ENCODE results near the gene SLC25A47. TPM values are rescaled to one million over a fixed set of nuclear protein-coding genes. Genes with fewer than 3 reads are reported as not detected.

The SLC25A47 gene
- total and polyA plus RNA-seq, 9 of the 15 experiments (the other 6 are each of a cell fraction or from before 2014, with no cell fraction given): 0.09 to 0.23 (median 0.22) TPM; not detected in 6

- Histone ChIP-seq H3K9ac (ENCODE audit: insufficient read depth in 1 of 2, low read depth in 2 of 2, low read length in 2 of 2) (peak overlapping the region; percentile 89 to 100), H3K27ac (ENCODE audit: extremely low read depth, low read depth, low read length) (peak overlapping the region; percentile 89), H3K4me1 (replicated peaks in 1 of 2; ENCODE audit: control insufficient read depth in 2 of 2, insufficient read depth in 2 of 2, low read length in 2 of 2) (peaks cover 14% of the 10 kb centered on the region in 2 experiments; a peak in 4 of 5 replicates), H3K4me2 (ENCODE audit: insufficient read depth, low read length) (peak overlapping the region; percentile 94), H3K9me3 (replicated peaks; ENCODE audit: control insufficient read depth, insufficient read depth, low read depth, low read length) (no peaks in the 10 kb centered on the region), H3K27me3 (ENCODE audit: control insufficient read depth in 2 of 2, insufficient read depth in 2 of 2, low read length in 2 of 2) (no peaks in the 10 kb centered on the region), H3K36me3 (ENCODE audit: control insufficient read depth, insufficient read depth, low read length) (peaks cover 22% of the 10 kb centered on the region), H3K79me2 (ENCODE audit: control insufficient read depth, insufficient read depth, low read length) (peaks cover 56% of the 10 kb centered on the region), H3K4me3 (peak overlapping the region; percentile 81), H3K9me1 (ENCODE audit: control insufficient read depth, insufficient read depth, low read length) (no peaks in the 10 kb centered on the region), H4K20me1 (replicated peaks; ENCODE audit: control insufficient read depth, insufficient read depth, low read length) (no peaks in the 10 kb centered on the region), H2AFZ (ENCODE audit: low read depth, low read length) (peak overlapping the region; percentile 84)
- ChIA-PET CTCF (ENCODE audit: low intra/inter-chr PET ratio) (interaction anchor here (0.6 kb wide), 1 partner anchor 307 kb away, joined by 4 read pairs; no protein-coding TSS in a partner anchor), POLR2A (interaction anchor here (1.0 to 2.0 kb wide), 2 partner anchors 8 to 81 kb away, joined by 3 to 5 read pairs; no protein-coding TSS in a partner anchor)
- TSS peak; percentile 81 for BruUV-seq (replicated peaks)
- ATAC-seq (no peak), DNase-seq (ENCODE audit: extremely low read depth in 1 of 4, low spot score in 3 of 4) (peak in 1 of 4 experiments; percentile 21), FAIRE-seq (peak; percentile 6)
- in situ Hi-C loops (cut with MboI) (no loop called here), intact Hi-C loops (cut with micrococcal nuclease) (loop anchor here (2.0 to 10.0 kb wide), 3 partner anchors 69 to 392 kb away; partner anchors contain the start of gene SLC25A29)
- 0% methylated on average over 7 of the region's 7 CpGs for WGBS (ENCODE audit: insufficient coverage, low coverage, missing lambda C conversion rate)
- TF ChIP-seq PML (IDR thresholded peaks at IDR 0.05; ENCODE audit: low read length) (0 out of 2 replicates have a peak, but pooled peaks have one; percentile 2), E2F4 (CRISPR knock-in tag; IDR thresholded peaks at IDR 0.05; ENCODE audit: low read depth) (no peak), TEAD1 (CRISPR knock-in tag; IDR thresholded peaks at IDR 0.05) (peak in 1 of 2 experiments; percentile 80; a peak in 1 of 4 replicates)
Measured at GRCh38 chr14:100376751-100377171, 53.6 kb downstream of the SLC25A47 start.

MicroRNAs encoded within 50 kb of the gene (microRNA counts, 767-probe panel; counts per million panel counts)
- microRNA hsa-miR-345-5p: not detected

Small RNA genes within 50 kb of the gene (microRNA-seq; reads per million reads assigned to microRNA genes)
- gene MIR345 (ENCODE audit: borderline microRNAs expressed) (53.5 reads per million, percentile 75 among the genes with 10 or more reads in this experiment), gene MIR6764 (ENCODE audit: borderline microRNAs expressed) (not detected)

Small RNA genes within 50 kb of the gene (small RNA-seq; reads per million reads assigned to genes)
- gene AL157871.3 (not detected), gene MIR345 (34.2 reads per million, percentile 97 among the genes with 10 or more reads in this experiment), gene RN7SL523P (not detected)

Other genes starting within 250 kb of the SLC25A47 start
- 2.7 and 2.9 TPM in 2 replicates for gene DEGS2, start 163.7 kb upstream of the SLC25A47 start, total RNA-seq (2014; rRNA removed)
- 0.19 and 0.44 TPM in 2 replicates for gene DEGS2, start 163.7 kb upstream of the SLC25A47 start, total RNA-seq (2014; rRNA removed; fragmentation: Illumina TruSeq; extraction: Trizol)
- gene DEGS2, start 163.7 kb upstream of the SLC25A47 start, total RNA-seq (2015; rRNA removed; fragmentation: Illumina TruSeq; extraction: Trizol): 0.34 and 0.36 TPM in 2 replicates
- gene DEGS2, start 163.7 kb upstream of the SLC25A47 start, total RNA-seq (2021): 2.7 TPM in 2 replicates
- gene DEGS2, start 163.7 kb upstream of the SLC25A47 start, polyA plus RNA-seq (2011; rRNA removed): 0.46 and 1.1 TPM in 2 replicates
- 0.22 and 0.76 TPM in 2 replicates for gene DEGS2, start 163.7 kb upstream of the SLC25A47 start, polyA plus RNA-seq (2014; fragmentation: Illumina TruSeq; extraction: Trizol)
- gene DEGS2, start 163.7 kb upstream of the SLC25A47 start, polyA plus RNA-seq (2014; fragmentation: Nextera tagmentation; extraction: Ambion mirVana): under 1 TPM; 0.57 to 0.70 TPM
- gene DEGS2, start 163.7 kb upstream of the SLC25A47 start, polyA plus RNA-seq (2014; rRNA removed): 0.42 and 2.7 TPM in 2 replicates
- gene YY1, start 84.2 kb upstream of the SLC25A47 start, total RNA-seq (2014; rRNA removed): 45.3 and 46.7 TPM in 2 replicates
- 70.8 and 81.3 TPM in 2 replicates for gene YY1, start 84.2 kb upstream of the SLC25A47 start, total RNA-seq (2014; rRNA removed; fragmentation: Illumina TruSeq; extraction: Trizol)
- gene YY1, start 84.2 kb upstream of the SLC25A47 start, total RNA-seq (2015; rRNA removed; fragmentation: Illumina TruSeq; extraction: Trizol): 44.3 and 53.0 TPM in 2 replicates
- gene YY1, start 84.2 kb upstream of the SLC25A47 start, total RNA-seq (2021): 74.2 and 76.9 TPM in 2 replicates
- gene YY1, start 84.2 kb upstream of the SLC25A47 start, polyA plus RNA-seq (2011; rRNA removed): 35.4 and 55.0 TPM in 2 replicates
- gene YY1, start 84.2 kb upstream of the SLC25A47 start, polyA plus RNA-seq (2014; fragmentation: Illumina TruSeq; extraction: Trizol): 43.9 and 46.5 TPM in 2 replicates
- gene YY1, start 84.2 kb upstream of the SLC25A47 start, polyA plus RNA-seq (2014; fragmentation: Nextera tagmentation; extraction: Ambion mirVana): 10 to 100 TPM; 20.8 to 21.0 TPM
- gene YY1, start 84.2 kb upstream of the SLC25A47 start, polyA plus RNA-seq (2014; rRNA removed): 28.8 and 29.0 TPM in 2 replicates
- 12.7 and 17.5 TPM in 2 replicates for gene SLC25A29, start 16.9 kb upstream of the SLC25A47 start, total RNA-seq (2014; rRNA removed)
- 2.0 and 2.7 TPM in 2 replicates for gene SLC25A29, start 16.9 kb upstream of the SLC25A47 start, total RNA-seq (2014; rRNA removed; fragmentation: Illumina TruSeq; extraction: Trizol)
- gene SLC25A29, start 16.9 kb upstream of the SLC25A47 start, total RNA-seq (2015; rRNA removed; fragmentation: Illumina TruSeq; extraction: Trizol): 3.8 and 4.1 TPM in 2 replicates
- gene SLC25A29, start 16.9 kb upstream of the SLC25A47 start, total RNA-seq (2021): 13.7 and 14.5 TPM in 2 replicates
- gene SLC25A29, start 16.9 kb upstream of the SLC25A47 start, polyA plus RNA-seq (2011; rRNA removed): 11.3 and 20.4 TPM in 2 replicates
- 4.7 and 4.8 TPM in 2 replicates for gene SLC25A29, start 16.9 kb upstream of the SLC25A47 start, polyA plus RNA-seq (2014; fragmentation: Illumina TruSeq; extraction: Trizol)
- gene SLC25A29, start 16.9 kb upstream of the SLC25A47 start, polyA plus RNA-seq (2014; fragmentation: Nextera tagmentation; extraction: Ambion mirVana): under 1 TPM; 0.07 to 0.25 TPM
- gene SLC25A29, start 16.9 kb upstream of the SLC25A47 start, polyA plus RNA-seq (2014; rRNA removed): 14.1 and 16.4 TPM in 2 replicates
- gene WDR25, start 53.1 kb downstream of the SLC25A47 start, total RNA-seq (2014; rRNA removed): 11.2 TPM in 2 replicates
- gene WDR25, start 53.1 kb downstream of the SLC25A47 start, total RNA-seq (2014; rRNA removed; fragmentation: Illumina TruSeq; extraction: Trizol): 4.1 and 4.2 TPM in 2 replicates
- 6.3 and 6.7 TPM in 2 replicates for gene WDR25, start 53.1 kb downstream of the SLC25A47 start, total RNA-seq (2015; rRNA removed; fragmentation: Illumina TruSeq; extraction: Trizol)
- 8.0 and 8.4 TPM in 2 replicates for gene WDR25, start 53.1 kb downstream of the SLC25A47 start, total RNA-seq (2021)
- 6.3 and 7.0 TPM in 2 replicates for gene WDR25, start 53.1 kb downstream of the SLC25A47 start, polyA plus RNA-seq (2011; rRNA removed)
- gene WDR25, start 53.1 kb downstream of the SLC25A47 start, polyA plus RNA-seq (2014; fragmentation: Illumina TruSeq; extraction: Trizol): 7.6 and 7.7 TPM in 2 replicates
- 1 to 10 TPM in 1 of 2 experiments, under 1 TPM in 1; 0.42 to 1.2 TPM for gene WDR25, start 53.1 kb downstream of the SLC25A47 start, polyA plus RNA-seq (2014; fragmentation: Nextera tagmentation; extraction: Ambion mirVana)
- gene WDR25, start 53.1 kb downstream of the SLC25A47 start, polyA plus RNA-seq (2014; rRNA removed): 7.8 and 8.9 TPM in 2 replicates

Measured in K562 (cell line).